Spleen (tissue), 11 donors: ENCODE results near the gene LRP1B. TPM values are rescaled to one million over a fixed set of nuclear protein-coding genes. Genes with fewer than 3 reads are reported as not detected.

ENCODE experiments used
- DNase-seq: peaks from one replicate; pipeline ENCODE4 v3.0.0-alpha.2; 2020
- H3K27ac ChIP-seq, 8 donors: fragments of 200-600 bp; sonication (generic) in 7 of 8; 1 replicate in 4 of 8; 2 replicates in 4 of 8; pipeline versions ENCODE4 v1.5.0 to v1.8.0; 2016 to 2021; ENCODE audit warnings: inconsistent platforms in 4 of 8, mild to moderate bottlenecking in 4 of 8, moderate library complexity in 1 of 8
- H3K27me3 ChIP-seq, 7 donors: fragments of 200-600 bp; sonication (generic) in 6 of 7; replicated peaks in 1 of 7; 1 replicate in 4 of 7; 2 replicates in 3 of 7; pipeline versions ENCODE4 v1.5.0 to v1.8.0; 2016 to 2021; ENCODE audit warnings: inconsistent platforms in 3 of 7, mild to moderate bottlenecking in 1 of 7
- H3K36me3 ChIP-seq, 6 donors: fragments of 200-600 bp; sonication (generic) in 5 of 6; 1 replicate in 4 of 6; 2 replicates in 2 of 6; pipeline versions ENCODE4 v1.5.0 to v1.8.0; 2016 to 2021; ENCODE audit warnings: inconsistent platforms in 2 of 6
- H3K4me1 ChIP-seq, 6 donors: fragments of 200-600 bp; sonication (generic) in 5 of 6; 1 replicate in 3 of 6; 2 replicates in 3 of 6; pipeline versions ENCODE4 v1.5.0 to v1.8.0; 2016 to 2021; ENCODE audit warnings: inconsistent platforms in 3 of 6
- H3K4me3 ChIP-seq, 8 donors: fragments of 200-600 bp; sonication (generic) in 7 of 8; 1 replicate in 4 of 8; 2 replicates in 4 of 8; pipeline versions ENCODE4 v1.5.0 to v1.8.0; 2016 to 2021; ENCODE audit warnings: inconsistent platforms in 4 of 8, mild to moderate bottlenecking in 4 of 8, moderate library complexity in 2 of 8
- H3K9me3 ChIP-seq, 8 donors: fragments of 200-600 bp; sonication (generic) in 7 of 8; 1 replicate in 4 of 8; 2 replicates in 4 of 8; pipeline versions ENCODE4 v1.5.0 to v1.8.0; 2016 to 2021; ENCODE audit warnings: inconsistent platforms in 4 of 8
- POLR2A ChIP-seq, 3 donors: fragments of 450-650 bp; IDR thresholded peaks; one replicate each; pipeline ENCODE4 v1.5.1; 2017; ENCODE audit warnings: antibody characterized with exemption in 3 of 3, mild to moderate bottlenecking in 1 of 3
- POLR2AphosphoS5 ChIP-seq, 3 donors: sonication (generic); formaldehyde crosslinking; IDR thresholded peaks; one replicate each; pipeline ENCODE4 v1.5.1; 2017; ENCODE audit warnings: antibody characterized with exemption in 3 of 3
- WGBS, 5 donors: extraction: QIAGEN DNeasy Blood & Tissue Kit in 3 of 5; methylation state at CpG; one replicate each; pipeline versions ENCODE4 v1.1.5 to v1.1.7; 2013 to 2018; 5-methylcytosine and 5-hydroxymethylcytosine counted together
- intact Hi-C: fragments of 100-400 bp; cut with DNase I; formaldehyde crosslinking; loops from one replicate; pipeline ENCODE4 v1.15.0; 2023; ENCODE audit warnings: low total_unique reads
- polyA plus RNA-seq, 3 donors: library from polyadenylated mRNA; stranded (reverse); fragments of 200-250 nt; gene quantifications; one replicate each; pipeline ENCODE4 v1.2.1, GENCODE V29; 2013
- total RNA-seq, 7 donors: library from RNA; depleted of rRNA in 3 of 7; stranded (reverse); fragments of >200 nt in 3 of 7; fragmentation: NEBNext Ultra II Directional in 4 of 7; extraction: Animal tissue kit (Norgen Biotek cat#: 25700) in 4 of 7; gene quantifications; one replicate each; pipeline versions ENCODE4 v1.1.0 to v1.2.1, GENCODE V29; 2016 to 2021
- TF ChIP-seq, protein P1 (sequence below), 11 experiments: fragments of 200-600 bp in 7 of 11; fragments of 450-650 bp in 4 of 11; sonication (generic) in 4 of 11; IDR thresholded peaks in 8 of 11; conservative IDR thresholded peaks in 3 of 11; 1 replicate in 7 of 11; 2 replicates in 4 of 11; pipeline versions ENCODE4 v1.4.0 to v1.8.0; 2016 to 2021; ENCODE audit warnings: antibody characterized with exemption in 11 of 11, inconsistent platforms in 4 of 11, mild to moderate bottlenecking in 1 of 11
- donor health status: healthy with polysubstance abuse.
- donor health status: DM: no; HTN: no; CAD: no; lungs with moderate emphysema.
- donor health status: DM: no; HTN: no; CAD: no.
- donor health status: Bipolar disorder and iron deficiency.
- donor health status: healthy.
- donor health status: DM: no; HTN: no; CAD: no.
- donor health status: DM: yes; HTN: yes; CAD: no.

Gene LRP1B
- total and polyA plus RNA-seq, 10 donors, result 0.02 to 0.85 (median 0.08) TPM; not detected in 2

DNA sequence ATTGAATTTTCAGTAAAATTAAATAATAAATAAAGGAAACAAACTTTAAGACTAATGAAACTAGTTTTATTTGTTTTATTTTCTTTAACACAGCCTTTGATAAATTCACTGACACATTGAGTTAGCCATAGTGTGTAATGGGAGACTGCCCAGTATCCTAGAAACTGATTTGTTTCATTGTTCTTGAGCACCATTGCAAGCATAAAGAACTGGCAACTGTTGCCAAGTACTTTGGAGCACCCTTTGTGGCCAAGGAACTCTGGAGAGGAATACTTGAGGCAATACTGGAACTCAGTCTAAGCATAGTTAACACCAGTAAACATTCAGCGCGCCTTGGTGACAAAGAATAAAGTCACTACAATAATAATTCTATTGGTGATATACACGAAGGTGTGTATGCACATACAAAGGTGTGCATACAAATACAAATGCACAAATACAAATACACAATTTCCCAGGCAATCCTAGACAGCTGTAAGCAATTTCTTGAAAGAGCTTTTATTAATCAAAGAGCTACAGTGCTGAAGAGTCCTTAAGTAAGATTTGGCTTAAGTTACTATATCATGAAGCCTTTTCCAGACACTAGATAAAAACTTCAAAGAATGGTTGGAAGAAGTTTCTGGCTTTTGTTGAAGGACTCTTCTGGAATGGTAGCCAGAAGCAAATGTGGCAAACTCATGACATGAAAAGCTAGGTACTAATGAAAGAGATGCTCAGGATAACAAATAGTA is 1371.2 kb downstream of the LRP1B start:
- Histone ChIP-seq H3K4me1 (no peaks in the 10 kb centered on the region), H3K27me3 (no peaks in the 10 kb centered on the region), H3K36me3 (no peaks in the 10 kb centered on the region), H3K4me3 (no peak overlapping the region), H3K9me3 (peaks cover 0 to 13% (median 0%) of the 10 kb centered on the region in 8 donors), H3K27ac (no peak overlapping the region)
- intact Hi-C loops, result no loop called here
- TF ChIP-seq POLR2AphosphoS5 (IDR thresholded peaks at IDR 0.05) (no peak), POLR2A (IDR thresholded peaks at IDR 0.05) (no peak)
- TF ChIP-seq, protein P1, sequence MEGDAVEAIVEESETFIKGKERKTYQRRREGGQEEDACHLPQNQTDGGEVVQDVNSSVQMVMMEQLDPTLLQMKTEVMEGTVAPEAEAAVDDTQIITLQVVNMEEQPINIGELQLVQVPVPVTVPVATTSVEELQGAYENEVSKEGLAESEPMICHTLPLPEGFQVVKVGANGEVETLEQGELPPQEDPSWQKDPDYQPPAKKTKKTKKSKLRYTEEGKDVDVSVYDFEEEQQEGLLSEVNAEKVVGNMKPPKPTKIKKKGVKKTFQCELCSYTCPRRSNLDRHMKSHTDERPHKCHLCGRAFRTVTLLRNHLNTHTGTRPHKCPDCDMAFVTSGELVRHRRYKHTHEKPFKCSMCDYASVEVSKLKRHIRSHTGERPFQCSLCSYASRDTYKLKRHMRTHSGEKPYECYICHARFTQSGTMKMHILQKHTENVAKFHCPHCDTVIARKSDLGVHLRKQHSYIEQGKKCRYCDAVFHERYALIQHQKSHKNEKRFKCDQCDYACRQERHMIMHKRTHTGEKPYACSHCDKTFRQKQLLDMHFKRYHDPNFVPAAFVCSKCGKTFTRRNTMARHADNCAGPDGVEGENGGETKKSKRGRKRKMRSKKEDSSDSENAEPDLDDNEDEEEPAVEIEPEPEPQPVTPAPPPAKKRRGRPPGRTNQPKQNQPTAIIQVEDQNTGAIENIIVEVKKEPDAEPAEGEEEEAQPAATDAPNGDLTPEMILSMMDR (IDR thresholded peaks at IDR 0.05 in 8 of 11, conservative IDR thresholded peaks at IDR 0.05 in 3 of 11), result no peak
- 75 to 85% (median 81%) methylated on average over 3 of the region's 3 CpGs for WGBS, 5 donors
- DNase-seq, result no peak

DNA sequence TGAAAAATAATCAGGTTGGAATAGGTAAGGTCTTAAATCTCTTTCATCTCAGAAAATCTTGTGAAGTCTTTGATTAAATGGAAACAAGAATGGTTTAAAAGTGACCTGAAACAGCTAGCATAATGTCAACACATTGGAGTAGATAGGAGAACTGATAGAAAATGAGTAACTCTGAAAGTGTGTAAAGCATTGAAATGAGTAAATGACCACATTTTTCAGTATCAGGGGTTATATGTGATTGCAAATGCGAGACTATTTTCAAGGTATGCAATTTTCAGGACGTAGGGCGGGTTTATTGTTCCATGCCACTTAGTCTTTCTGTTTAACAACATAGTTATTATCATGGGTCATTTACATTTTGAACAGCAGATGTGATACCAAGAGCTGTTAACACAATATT is 1383.2 kb downstream of the LRP1B start:
- no peaks in the 10 kb centered on the region for H3K9me3 ChIP-seq
- intact Hi-C loops, result no loop called here
- no peak overlapping the region for H3K4me3 ChIP-seq
- WGBS, 5 donors, result 77 to 85% (median 81%) methylated on average over 3 of the region's 3 CpGs
- H3K4me1 ChIP-seq, result no peaks in the 10 kb centered on the region
- H3K36me3 ChIP-seq, result no peaks in the 10 kb centered on the region
- TF ChIP-seq POLR2AphosphoS5 (IDR thresholded peaks at IDR 0.05) (no peak), POLR2A (IDR thresholded peaks at IDR 0.05) (no peak)
- TF ChIP-seq, protein P1 (IDR thresholded peaks at IDR 0.05 in 8 of 11, conservative IDR thresholded peaks at IDR 0.05 in 3 of 11), result no peak
- H3K27ac ChIP-seq, result no peak overlapping the region
- H3K27me3 ChIP-seq, result no peaks in the 10 kb centered on the region
- DNase-seq, result no peak

DNA sequence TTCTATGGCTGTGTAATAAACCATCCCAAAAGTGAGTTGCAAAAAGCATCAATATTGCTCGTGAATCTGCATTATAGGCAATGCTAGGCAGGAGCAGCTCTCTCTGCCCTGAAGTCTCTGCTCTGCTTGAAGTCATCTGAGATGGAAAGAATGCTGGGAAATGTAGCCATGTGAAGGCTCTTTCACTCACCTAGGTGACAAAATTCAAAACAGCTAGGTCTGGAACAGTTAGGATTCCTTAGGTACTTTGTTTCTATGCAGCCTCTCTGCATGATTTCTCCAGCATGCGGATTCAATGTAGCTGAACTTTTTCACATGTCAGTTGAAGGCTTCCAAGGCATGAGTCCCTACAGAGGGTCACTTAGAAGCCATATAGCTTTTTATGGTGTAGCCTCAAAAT is 1383.7 kb downstream of the LRP1B start:
- WGBS, 5 donors, result 44 to 85% (median 59%) methylated on average over 2 of the region's 2 CpGs
- Histone ChIP-seq H3K36me3 (no peaks in the 10 kb centered on the region), H3K27ac (no peak overlapping the region)

DNA sequence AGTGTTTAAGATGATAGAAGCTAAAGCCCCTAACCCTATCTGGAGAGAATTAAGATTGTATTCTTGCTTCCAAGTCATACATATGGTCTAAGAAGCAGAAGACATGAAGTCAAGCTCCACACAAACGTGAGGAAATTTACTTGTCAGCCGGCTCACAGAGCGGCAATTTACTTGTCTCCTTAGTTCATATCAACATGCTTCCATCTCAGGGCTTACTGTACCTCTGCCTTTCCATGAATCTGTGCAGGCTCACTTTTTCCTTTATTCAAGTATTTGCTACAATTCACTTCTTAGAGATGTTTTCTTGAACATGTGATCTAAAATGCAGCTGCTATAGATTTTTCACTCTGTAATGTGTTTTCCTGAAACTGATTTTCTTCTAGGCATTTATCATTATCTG is 1386.4 kb downstream of the LRP1B start:
- Histone ChIP-seq H3K36me3 (no peaks in the 10 kb centered on the region), H3K9me3 (no peaks in the 10 kb centered on the region), H3K4me1 (no peaks in the 10 kb centered on the region), H3K27ac (no peak overlapping the region), H3K27me3 (no peaks in the 10 kb centered on the region), H3K4me3 (no peak overlapping the region)
- DNase-seq, result no peak
- TF ChIP-seq POLR2A (IDR thresholded peaks at IDR 0.05) (no peak), POLR2AphosphoS5 (IDR thresholded peaks at IDR 0.05) (no peak)
- TF ChIP-seq, protein P1 (IDR thresholded peaks at IDR 0.05 in 8 of 11, conservative IDR thresholded peaks at IDR 0.05 in 3 of 11), result no peak
- WGBS, 5 donors, result 81 to 91% (median 88%) methylated on average over 3 of the region's 3 CpGs
- intact Hi-C loops, result no loop called here

More for the DNA sequence above, 1383.7 kb downstream of the LRP1B start:
- intact Hi-C loops, result no loop called here
- Histone ChIP-seq H3K4me3 (no peak overlapping the region), H3K9me3 (no peaks in the 10 kb centered on the region), H3K4me1 (no peaks in the 10 kb centered on the region), H3K27me3 (no peaks in the 10 kb centered on the region)
- TF ChIP-seq, protein P1 (IDR thresholded peaks at IDR 0.05 in 8 of 11, conservative IDR thresholded peaks at IDR 0.05 in 3 of 11), result no peak
- TF ChIP-seq POLR2A (IDR thresholded peaks at IDR 0.05) (no peak), POLR2AphosphoS5 (IDR thresholded peaks at IDR 0.05) (no peak)
- DNase-seq, result no peak
